SU-DHL-6 (cell line): ENCODE measurements around the gene C16orf54.
A peak's percentile ranks its signal among the peaks of the same experiment; 100 is the strongest.

Experiments
- H2AFZ ChIP-seq: fragments of 200-600 bp; sonication (generic); 2 replicates; pipeline ENCODE4 v1.6.1; 2014; ENCODE audit warnings: low read depth, mild to moderate bottlenecking, moderate library complexity, mixed read lengths, antibody characterized with exemption, low read length; ENCODE audit not compliant: severe bottlenecking
- H3F3A ChIP-seq: fragments of 200-600 bp; shearing (Covaris generic); 2 replicates; pipeline ENCODE4 v1.6.0; 2016; ENCODE audit warnings: antibody characterized with exemption, mild to moderate bottlenecking; ENCODE audit not compliant: insufficient read depth
- H3K27ac ChIP-seq: fragments of 200-600 bp; sonication (generic); 2 replicates; pipeline ENCODE4 v1.5.1; 2016; ENCODE audit warnings: low read depth, mild to moderate bottlenecking, low read length, moderate library complexity, mixed read lengths
- H3K27me3 ChIP-seq: fragments of 200-600 bp; sonication (generic), shearing (Covaris generic); 2 replicates; pipeline ENCODE4 v1.6.0; 2014; ENCODE audit warnings: mild to moderate bottlenecking, low read length
- H3K36me3 ChIP-seq: fragments of 200-600 bp; sonication (generic); 2 replicates; pipeline ENCODE4 v1.6.1; 2014; ENCODE audit warnings: mild to moderate bottlenecking, low read length, mixed read lengths
- H3K4me2 ChIP-seq: fragments of 300-600, 200-600 bp; shearing (Covaris generic), sonication (generic); 2 replicates; pipeline ENCODE4 v1.6.0; 2014; ENCODE audit warnings: low read length, low read depth, mild to moderate bottlenecking; ENCODE audit not compliant: poor library complexity, severe bottlenecking
- H3K4me3 ChIP-seq: fragments of 200-600 bp; sonication (generic); 2 replicates; pipeline ENCODE4 v1.5.1; 2014; ENCODE audit warnings: antibody characterized with exemption, low read length, mild to moderate bottlenecking, mixed read lengths; ENCODE audit not compliant: insufficient read depth, poor library complexity, severe bottlenecking
- H3K79me2 ChIP-seq: fragments of 200-600 bp; sonication (generic); 2 replicates; pipeline ENCODE4 v1.6.1; 2014; ENCODE audit warnings: mild to moderate bottlenecking, low read length, moderate library complexity; ENCODE audit not compliant: insufficient read depth
- H3K9ac ChIP-seq: fragments of 200-600 bp; sonication (generic); 2 replicates; pipeline ENCODE4 v1.7.0; 2014; ENCODE audit warnings: mild to moderate bottlenecking, low read length
- H3K9me2 ChIP-seq: fragments of 200-600 bp; sonication (generic); replicated peaks from 2 replicates; pipeline ENCODE4 v1.6.1; 2014; ENCODE audit warnings: low read length; ENCODE audit not compliant: insufficient read depth
- H3K9me3 ChIP-seq: fragments of 200-600 bp; sonication (generic); 2 replicates; pipeline ENCODE4 v1.6.1; 2014; ENCODE audit warnings: low read length, mixed read lengths; ENCODE audit not compliant: insufficient read depth
- H4K20me1 ChIP-seq: fragments of 200-600 bp; sonication (generic); 2 replicates; pipeline ENCODE4 v1.6.1; 2014; ENCODE audit warnings: low read depth, mild to moderate bottlenecking, antibody characterized with exemption, low read length, moderate library complexity, mixed read lengths
- EZH2phosphoT487 ChIP-seq: fragments of 200-600 bp; sonication (generic), shearing (Covaris generic); conservative IDR thresholded peaks from 2 replicates; pipeline ENCODE4 v1.6.1; 2018; ENCODE audit warnings: mild to moderate bottlenecking, antibody characterized with exemption, low read length, moderate library complexity, mixed read lengths
- TF ChIP-seq, protein P1 (sequence below): fragments of 200-600 bp; sonication (generic); IDR thresholded peaks from one replicate; pipeline ENCODE4 v1.5.1; 2017; ENCODE audit warnings: antibody characterized with exemption, mild to moderate bottlenecking, low read length, moderate library complexity; ENCODE audit not compliant: insufficient read depth, poor library complexity, severe bottlenecking

Gene C16orf54

DNA sequence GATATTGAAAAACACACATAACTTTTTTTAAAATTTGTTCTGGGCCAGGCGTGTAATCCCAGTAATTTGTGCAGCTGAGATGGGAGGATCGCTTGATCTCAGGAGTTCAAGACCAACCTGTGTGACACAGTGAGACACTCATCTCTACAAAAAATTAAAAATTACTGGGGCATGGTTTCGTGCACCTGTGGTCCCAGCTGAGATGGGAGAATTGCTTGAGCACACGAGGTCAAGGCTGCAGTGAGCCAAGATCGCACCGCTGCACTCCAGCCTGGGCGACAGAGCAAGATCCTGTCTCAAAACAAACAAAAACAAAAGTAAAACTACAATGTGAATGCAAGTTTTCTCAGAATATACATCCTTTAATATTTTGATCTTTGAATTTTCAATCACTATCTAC, 15.1 kb downstream of the C16orf54 start:
- Histone ChIP-seq H3K4me3 (no peak overlapping the region), H4K20me1 (no peaks in the 10 kb centered on the region), H3K36me3 (no peaks in the 10 kb centered on the region), H3K27ac (no peak overlapping the region), H3K27me3 (no peaks in the 10 kb centered on the region), H3F3A (0 out of 2 replicates have a peak, but pooled peaks cover 4% of the 10 kb centered on the region), H3K4me2 (peak overlapping the region; percentile 44), H3K9me3 (no peaks in the 10 kb centered on the region), H2AFZ (no peak overlapping the region), H3K9ac (no peak overlapping the region), H3K9me2 (no peaks in the 10 kb centered on the region), H3K79me2 (no peaks in the 10 kb centered on the region)
- TF ChIP-seq, protein P1, sequence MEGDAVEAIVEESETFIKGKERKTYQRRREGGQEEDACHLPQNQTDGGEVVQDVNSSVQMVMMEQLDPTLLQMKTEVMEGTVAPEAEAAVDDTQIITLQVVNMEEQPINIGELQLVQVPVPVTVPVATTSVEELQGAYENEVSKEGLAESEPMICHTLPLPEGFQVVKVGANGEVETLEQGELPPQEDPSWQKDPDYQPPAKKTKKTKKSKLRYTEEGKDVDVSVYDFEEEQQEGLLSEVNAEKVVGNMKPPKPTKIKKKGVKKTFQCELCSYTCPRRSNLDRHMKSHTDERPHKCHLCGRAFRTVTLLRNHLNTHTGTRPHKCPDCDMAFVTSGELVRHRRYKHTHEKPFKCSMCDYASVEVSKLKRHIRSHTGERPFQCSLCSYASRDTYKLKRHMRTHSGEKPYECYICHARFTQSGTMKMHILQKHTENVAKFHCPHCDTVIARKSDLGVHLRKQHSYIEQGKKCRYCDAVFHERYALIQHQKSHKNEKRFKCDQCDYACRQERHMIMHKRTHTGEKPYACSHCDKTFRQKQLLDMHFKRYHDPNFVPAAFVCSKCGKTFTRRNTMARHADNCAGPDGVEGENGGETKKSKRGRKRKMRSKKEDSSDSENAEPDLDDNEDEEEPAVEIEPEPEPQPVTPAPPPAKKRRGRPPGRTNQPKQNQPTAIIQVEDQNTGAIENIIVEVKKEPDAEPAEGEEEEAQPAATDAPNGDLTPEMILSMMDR: no peak
- TF ChIP-seq EZH2phosphoT487: no peak

DNA sequence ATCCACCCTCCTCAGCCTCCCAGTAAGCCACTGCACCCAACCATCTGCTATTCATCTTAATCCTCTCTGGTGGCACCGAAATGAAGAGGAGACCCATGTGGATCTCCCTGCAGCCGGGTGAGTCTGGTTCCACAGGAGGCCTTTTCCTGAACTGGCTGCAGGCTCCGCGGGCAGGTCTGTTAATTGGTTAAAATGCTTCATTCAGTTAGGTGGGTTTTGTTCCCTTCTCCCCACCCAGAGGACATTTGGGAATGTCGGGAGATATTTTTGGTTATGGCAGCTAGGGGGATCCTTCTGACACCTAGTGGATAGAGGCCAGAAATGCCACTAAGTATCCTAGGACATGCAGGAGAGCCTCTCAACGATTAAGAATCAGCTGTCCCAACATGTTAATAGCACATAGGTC, 16.7 kb downstream of the C16orf54 start:
- no peaks in the 10 kb centered on the region for H3K9me2 ChIP-seq
- H4K20me1 ChIP-seq: no peaks in the 10 kb centered on the region
- no peaks in the 10 kb centered on the region for H3K9me3 ChIP-seq
- no peak overlapping the region for H3K4me3 ChIP-seq
- no peak for TF ChIP-seq EZH2phosphoT487
- TF ChIP-seq, protein P1: peak; percentile 31
- no peak overlapping the region for H3K27ac ChIP-seq
- H3K4me2 ChIP-seq: no peak overlapping the region
- no peaks in the 10 kb centered on the region for H3K36me3 ChIP-seq
- no peaks in the 10 kb centered on the region for H3K27me3 ChIP-seq
- H3K79me2 ChIP-seq: no peaks in the 10 kb centered on the region
- no peak overlapping the region for H3K9ac ChIP-seq
- 0 out of 2 replicates have a peak, but pooled peaks cover 4% of the 10 kb centered on the region for H3F3A ChIP-seq
- no peak overlapping the region for H2AFZ ChIP-seq

DNA sequence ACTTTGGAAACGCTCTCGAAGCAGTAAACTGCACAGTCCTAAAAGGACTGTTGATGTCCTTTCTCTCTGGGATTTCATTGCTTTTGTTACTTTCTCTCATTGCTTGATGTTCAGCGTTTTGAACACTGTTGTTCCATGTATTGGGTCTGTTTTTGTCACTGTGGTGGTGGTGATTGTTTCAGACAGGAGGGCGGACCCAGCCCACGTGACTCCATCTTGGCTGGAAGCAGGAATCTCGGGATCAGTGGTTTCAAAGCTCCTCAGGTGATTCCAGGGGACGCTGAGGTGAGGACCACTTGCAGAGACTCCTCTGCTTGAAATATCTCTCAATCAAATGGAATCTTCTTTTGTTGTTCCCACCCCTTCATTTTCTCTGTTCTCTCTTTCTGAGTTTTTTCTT, 18.3 kb downstream of the C16orf54 start:
- H3K4me2 ChIP-seq: no peak overlapping the region
- H3K9me3 ChIP-seq: no peaks in the 10 kb centered on the region
- H3K36me3 ChIP-seq: no peaks in the 10 kb centered on the region
- no peaks in the 10 kb centered on the region for H3K27me3 ChIP-seq
- no peak overlapping the region for H3K27ac ChIP-seq
- no peak for TF ChIP-seq EZH2phosphoT487
- TF ChIP-seq, protein P1: no peak
- no peaks in the 10 kb centered on the region for H3K9me2 ChIP-seq
- H2AFZ ChIP-seq: no peak overlapping the region
- no peaks in the 10 kb centered on the region for H4K20me1 ChIP-seq
- H3F3A ChIP-seq: 0 out of 2 replicates have a peak, but pooled peaks cover 4% of the 10 kb centered on the region
- no peak overlapping the region for H3K4me3 ChIP-seq
- no peaks in the 10 kb centered on the region for H3K79me2 ChIP-seq
- no peak overlapping the region for H3K9ac ChIP-seq
